Suprapubic skin (tissue), 4 donors: ENCODE data around the gene KRT9.

ENCODE experiments used
- POLR2A ChIP-seq, 2 donors: fragments of 450-650 bp; IDR thresholded peaks; one replicate each; pipeline ENCODE4 v1.6.1; 2017; ENCODE audit warnings: antibody characterized with exemption in 2 of 2, mild to moderate bottlenecking in 2 of 2, moderate library complexity in 2 of 2
- POLR2AphosphoS5 ChIP-seq, 3 donors: sonication (generic); formaldehyde crosslinking; IDR thresholded peaks; one replicate each; pipeline ENCODE4 v1.6.1; 2017; ENCODE audit warnings: antibody characterized with exemption in 3 of 3
- TF ChIP-seq, protein P1 (sequence below), 2 donors: fragments of 200-600 bp in 1 of 2; fragments of 450-650 bp in 1 of 2; sonication (generic) in 1 of 2; IDR thresholded peaks; one replicate each; pipeline ENCODE4 v1.5.1; 2016 to 2019; ENCODE audit warnings: antibody characterized with exemption in 2 of 2, mild to moderate bottlenecking in 1 of 2, moderate library complexity in 1 of 2

DNA sequence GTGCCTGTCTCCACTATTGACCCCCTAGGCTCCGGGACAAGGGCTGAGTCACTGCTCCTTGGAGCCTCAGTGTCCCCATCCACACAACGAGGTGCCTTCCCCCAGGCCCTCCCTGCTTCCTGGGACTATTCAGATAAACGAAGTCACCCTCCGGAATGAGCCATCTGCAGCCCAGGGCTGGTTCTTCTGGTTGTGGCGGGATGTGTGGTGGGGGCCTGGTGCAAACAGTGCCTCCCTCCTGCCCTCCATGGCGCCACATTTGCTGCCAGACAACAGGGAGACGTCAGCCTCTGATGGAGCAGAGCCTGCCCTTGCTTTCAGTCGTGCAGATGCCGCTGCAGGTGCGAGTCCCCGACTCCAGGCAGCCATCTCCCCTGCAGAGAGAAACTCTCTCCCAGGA is 45.8 kb upstream of the KRT9 start:
- TF ChIP-seq, protein P1, sequence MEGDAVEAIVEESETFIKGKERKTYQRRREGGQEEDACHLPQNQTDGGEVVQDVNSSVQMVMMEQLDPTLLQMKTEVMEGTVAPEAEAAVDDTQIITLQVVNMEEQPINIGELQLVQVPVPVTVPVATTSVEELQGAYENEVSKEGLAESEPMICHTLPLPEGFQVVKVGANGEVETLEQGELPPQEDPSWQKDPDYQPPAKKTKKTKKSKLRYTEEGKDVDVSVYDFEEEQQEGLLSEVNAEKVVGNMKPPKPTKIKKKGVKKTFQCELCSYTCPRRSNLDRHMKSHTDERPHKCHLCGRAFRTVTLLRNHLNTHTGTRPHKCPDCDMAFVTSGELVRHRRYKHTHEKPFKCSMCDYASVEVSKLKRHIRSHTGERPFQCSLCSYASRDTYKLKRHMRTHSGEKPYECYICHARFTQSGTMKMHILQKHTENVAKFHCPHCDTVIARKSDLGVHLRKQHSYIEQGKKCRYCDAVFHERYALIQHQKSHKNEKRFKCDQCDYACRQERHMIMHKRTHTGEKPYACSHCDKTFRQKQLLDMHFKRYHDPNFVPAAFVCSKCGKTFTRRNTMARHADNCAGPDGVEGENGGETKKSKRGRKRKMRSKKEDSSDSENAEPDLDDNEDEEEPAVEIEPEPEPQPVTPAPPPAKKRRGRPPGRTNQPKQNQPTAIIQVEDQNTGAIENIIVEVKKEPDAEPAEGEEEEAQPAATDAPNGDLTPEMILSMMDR (IDR thresholded peaks at IDR 0.05): no peak
- no peak for TF ChIP-seq POLR2AphosphoS5 (IDR thresholded peaks at IDR 0.05)
- no peak for TF ChIP-seq POLR2A (IDR thresholded peaks at IDR 0.05)
